Ovary (tissue), 3 donors: ENCODE data around the gene DGKI.

Experiments
- POLR2A ChIP-seq: fragments of 450-650 bp; IDR thresholded peaks from one replicate; pipeline ENCODE4 v1.6.1; 2017; ENCODE audit warnings: antibody characterized with exemption, mild to moderate bottlenecking, moderate library complexity
- TF ChIP-seq, protein P1 (sequence below), 3 donors: fragments of 450-650 bp in 2 of 3; fragments of 200-600 bp in 1 of 3; IDR thresholded peaks; one replicate each; pipeline versions ENCODE4 v1.5.1 to v1.8.0; 2016 to 2022; ENCODE audit warnings: antibody characterized with exemption in 3 of 3, mild to moderate bottlenecking in 1 of 3
- donor health status: DM: no; HTN: no; CAD: no.

GRCh38 chr7:137850972-137851945 is 4.5 kb upstream of the DGKI start:
- TF ChIP-seq, protein P1, sequence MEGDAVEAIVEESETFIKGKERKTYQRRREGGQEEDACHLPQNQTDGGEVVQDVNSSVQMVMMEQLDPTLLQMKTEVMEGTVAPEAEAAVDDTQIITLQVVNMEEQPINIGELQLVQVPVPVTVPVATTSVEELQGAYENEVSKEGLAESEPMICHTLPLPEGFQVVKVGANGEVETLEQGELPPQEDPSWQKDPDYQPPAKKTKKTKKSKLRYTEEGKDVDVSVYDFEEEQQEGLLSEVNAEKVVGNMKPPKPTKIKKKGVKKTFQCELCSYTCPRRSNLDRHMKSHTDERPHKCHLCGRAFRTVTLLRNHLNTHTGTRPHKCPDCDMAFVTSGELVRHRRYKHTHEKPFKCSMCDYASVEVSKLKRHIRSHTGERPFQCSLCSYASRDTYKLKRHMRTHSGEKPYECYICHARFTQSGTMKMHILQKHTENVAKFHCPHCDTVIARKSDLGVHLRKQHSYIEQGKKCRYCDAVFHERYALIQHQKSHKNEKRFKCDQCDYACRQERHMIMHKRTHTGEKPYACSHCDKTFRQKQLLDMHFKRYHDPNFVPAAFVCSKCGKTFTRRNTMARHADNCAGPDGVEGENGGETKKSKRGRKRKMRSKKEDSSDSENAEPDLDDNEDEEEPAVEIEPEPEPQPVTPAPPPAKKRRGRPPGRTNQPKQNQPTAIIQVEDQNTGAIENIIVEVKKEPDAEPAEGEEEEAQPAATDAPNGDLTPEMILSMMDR (IDR thresholded peaks at IDR 0.05), result no peak
- TF ChIP-seq POLR2A, result no peak
